ENCODE measurements around the gene ATF1. TPM values are rescaled to one million over a fixed set of nuclear protein-coding genes. Genes with fewer than 3 reads are reported as not detected.
"Not testable (repeated sequence)": the region's sequence is repeated elsewhere in the genome, so short reads cannot be mapped to it uniquely, and the experiment has no call there.

ATF1 gene
- total RNA-seq, 1 experiment from 2014 or later = 61.0 TPM

- not testable (repeated sequence) for DNase-seq (ENCODE audit: low spot score)
Measured at GRCh38 chr12:50855679-50856078, 91.8 kb downstream of the ATF1 start.

GRCh38 chr12:50859621-50860310 is 95.9 kb downstream of the ATF1 start:
- DNase-seq (ENCODE audit: low spot score) = no peak

GRCh38 chr12:50862316-50862715 is 98.4 kb downstream of the ATF1 start:
- no peak for DNase-seq (ENCODE audit: low spot score)

GRCh38 chr12:50865266-50865665 is 101.4 kb downstream of the ATF1 start:
- DNase-seq (ENCODE audit: low spot score) = no peak

DNA sequence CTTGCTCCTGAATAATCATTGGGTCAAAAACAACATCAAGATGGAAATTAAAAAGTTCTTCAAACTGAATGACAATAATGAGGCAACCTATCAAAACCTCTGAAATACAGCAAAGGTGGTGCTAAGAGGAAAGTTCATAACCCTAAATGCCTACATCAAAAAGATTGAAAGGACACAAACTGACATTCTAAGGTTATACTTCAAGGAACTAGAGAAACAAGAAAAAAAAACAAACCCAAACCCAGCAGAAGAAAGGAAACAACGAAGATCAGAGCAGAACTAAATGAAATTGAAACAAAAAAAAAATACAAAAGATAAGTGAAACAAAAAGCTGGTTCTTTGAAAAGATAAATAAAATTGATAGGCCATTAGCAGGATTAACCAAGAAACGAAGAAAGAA is 105.0 kb downstream of the ATF1 start:
- DNase-seq (ENCODE audit: low spot score) = not testable (repeated sequence)

Small RNA genes lying within 50 kb of the gene (small RNA-seq; reads per million reads assigned to genes)
- gene AC013244.2 (not detected), gene RF00019 (not detected), gene RN7SL519P (not detected)

Other genes starting within 250 kb of the ATF1 start
- not detected in 2 replicates for gene TMPRSS12, start 78.8 kb downstream of the ATF1 start, total RNA-seq (2014; rRNA removed; shearing (Covaris generic))
- gene HIGD1C, start 188.4 kb downstream of the ATF1 start, total RNA-seq (2014; rRNA removed; shearing (Covaris generic)) = not detected in 2 replicates

Data from HT-29 (cell line).